Esophagus squamous epithelium (tissue), 4 donors: Measurements from ENCODE around the gene ESPL1.

Experiments used
- POLR2A ChIP-seq, 4 donors: fragments of 450-650 bp; IDR thresholded peaks; one replicate each; pipeline ENCODE4 v1.6.1; 2017; ENCODE audit warnings: antibody characterized with exemption in 4 of 4, mild to moderate bottlenecking in 4 of 4, moderate library complexity in 3 of 4
- TF ChIP-seq, protein P1 (sequence below), 6 experiments: fragments of 450-650 bp in 4 of 6; fragments of 200-600 bp in 2 of 6; sonication (generic) in 2 of 6; IDR thresholded peaks; one replicate each; pipeline ENCODE4 v1.5.1; 2016 to 2019; ENCODE audit warnings: antibody characterized with exemption in 6 of 6, mild to moderate bottlenecking in 4 of 6, moderate library complexity in 4 of 6

DNA sequence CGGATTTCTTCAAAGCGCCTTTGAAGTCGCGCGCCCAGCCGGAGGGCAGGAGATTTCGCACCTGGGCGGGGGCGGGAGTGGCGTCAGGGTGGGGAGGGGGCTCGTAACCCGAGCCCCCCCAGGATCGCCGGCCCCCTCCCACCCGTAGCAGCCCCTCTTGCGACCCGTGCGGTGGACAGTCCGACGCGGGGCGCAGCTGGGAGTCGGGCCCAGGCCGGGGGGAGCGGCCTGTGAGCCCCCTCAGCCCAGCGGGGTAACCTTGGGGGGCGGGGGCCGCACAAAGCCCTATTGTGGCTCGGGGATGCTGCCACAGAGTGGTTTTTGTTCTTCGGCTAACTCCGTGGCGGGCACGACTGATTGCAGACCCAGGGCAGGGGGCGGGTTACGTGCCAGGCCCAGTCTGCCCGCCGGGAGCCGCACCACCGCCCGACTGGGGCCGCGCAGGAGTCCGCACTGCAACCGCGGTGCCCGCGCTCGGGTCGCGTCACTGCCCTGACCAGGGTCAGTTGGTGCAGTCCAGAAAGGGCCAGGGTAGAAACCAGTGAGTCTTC is 57.5 kb downstream of the ESPL1 start:
- TF ChIP-seq, protein P1, sequence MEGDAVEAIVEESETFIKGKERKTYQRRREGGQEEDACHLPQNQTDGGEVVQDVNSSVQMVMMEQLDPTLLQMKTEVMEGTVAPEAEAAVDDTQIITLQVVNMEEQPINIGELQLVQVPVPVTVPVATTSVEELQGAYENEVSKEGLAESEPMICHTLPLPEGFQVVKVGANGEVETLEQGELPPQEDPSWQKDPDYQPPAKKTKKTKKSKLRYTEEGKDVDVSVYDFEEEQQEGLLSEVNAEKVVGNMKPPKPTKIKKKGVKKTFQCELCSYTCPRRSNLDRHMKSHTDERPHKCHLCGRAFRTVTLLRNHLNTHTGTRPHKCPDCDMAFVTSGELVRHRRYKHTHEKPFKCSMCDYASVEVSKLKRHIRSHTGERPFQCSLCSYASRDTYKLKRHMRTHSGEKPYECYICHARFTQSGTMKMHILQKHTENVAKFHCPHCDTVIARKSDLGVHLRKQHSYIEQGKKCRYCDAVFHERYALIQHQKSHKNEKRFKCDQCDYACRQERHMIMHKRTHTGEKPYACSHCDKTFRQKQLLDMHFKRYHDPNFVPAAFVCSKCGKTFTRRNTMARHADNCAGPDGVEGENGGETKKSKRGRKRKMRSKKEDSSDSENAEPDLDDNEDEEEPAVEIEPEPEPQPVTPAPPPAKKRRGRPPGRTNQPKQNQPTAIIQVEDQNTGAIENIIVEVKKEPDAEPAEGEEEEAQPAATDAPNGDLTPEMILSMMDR (IDR thresholded peaks at IDR 0.05), result peak in 2 of 6 experiments; percentile 6 to 19
- no peak for TF ChIP-seq POLR2A (IDR thresholded peaks at IDR 0.05)
